ENCODE results near the gene FKBP5. TPM values are rescaled to one million over a fixed set of nuclear protein-coding genes. Genes with fewer than 3 reads are reported as not detected.

The FKBP5 gene
- total RNA-seq, 3 donors from 2014 or later (not counting 1 experiment from before 2014, with no cell fraction given) = 15.5 to 30.2 (median 27.3) TPM

GRCh38 chr6:35589201-35589739 lies 99.4 kb downstream of the FKBP5 start:
- Histone ChIP-seq H3K4me1 (ENCODE audit: control insufficient read depth, insufficient read depth, low read length) (no peaks in the 10 kb centered on the region), H3K27ac (ENCODE audit: low read length) (no peak overlapping the region), H3K9me3 (ENCODE audit: control insufficient read depth, insufficient read depth, low read length) (no peaks in the 10 kb centered on the region), H3K27me3 (ENCODE audit: control insufficient read depth, insufficient read depth, low read length) (no peaks in the 10 kb centered on the region), H3K36me3 (ENCODE audit: control insufficient read depth, insufficient read depth, low read length) (peaks cover 5% of the 10 kb centered on the region), H3K4me3 (ENCODE audit: low read length) (no peak overlapping the region)
- Mint-ChIP-seq H3K27ac (no peak overlapping the region), H3K4me1 (peaks cover 0 to 10% of the 10 kb centered on the region in 2 donors), H3K9me3 (no peaks in the 10 kb centered on the region), H3K4me3 (no peak overlapping the region), H3K36me3 (peaks cover 12% of the 10 kb centered on the region), H3K27me3 (ENCODE audit: low read depth in 2 of 2) (no peaks in the 10 kb centered on the region)
- intact Hi-C loops (cut with micrococcal nuclease) = no loop called here
- DNase-seq = no peak
- TF ChIP-seq CTCF (IDR thresholded peaks at IDR 0.05) = no peak
- WGBS (ENCODE audit: insufficient coverage) = 96% methylated on average over 8 of the region's 8 CpGs
- no peak for ATAC-seq

DNA sequence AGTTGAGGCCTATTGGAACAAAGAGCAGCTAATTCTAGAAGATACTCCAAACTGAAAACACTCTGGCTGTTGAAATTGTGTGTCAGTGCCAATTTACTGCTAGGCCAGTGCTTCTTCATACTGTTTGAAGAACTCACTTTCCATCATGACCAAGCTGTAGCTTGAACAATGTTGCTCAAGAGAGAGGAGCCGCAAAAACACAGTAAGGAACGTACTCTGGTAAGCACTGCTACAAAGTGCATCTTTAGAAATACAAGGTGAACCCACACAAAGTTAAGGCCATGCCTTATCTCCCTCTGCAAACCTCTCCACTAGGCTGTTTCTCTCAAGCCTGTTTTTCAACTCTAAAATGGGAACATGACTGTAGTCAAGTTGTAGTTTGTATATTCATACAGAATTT lies 101.5 kb downstream of the FKBP5 start:
- no peaks in the 10 kb centered on the region for H3K9me3 Mint-ChIP-seq
- H3K9me3 ChIP-seq (ENCODE audit: control insufficient read depth, insufficient read depth, low read length) = no peaks in the 10 kb centered on the region
- H3K36me3 ChIP-seq (ENCODE audit: control insufficient read depth, insufficient read depth, low read length) = peaks cover 5% of the 10 kb centered on the region
- H3K27me3 ChIP-seq (ENCODE audit: control insufficient read depth, insufficient read depth, low read length) = no peaks in the 10 kb centered on the region
- no peaks in the 10 kb centered on the region for H3K27me3 Mint-ChIP-seq (ENCODE audit: low read depth in 2 of 2)
- 97% methylated on average over 2 of the region's 2 CpGs for WGBS (ENCODE audit: insufficient coverage)
- no peak for ATAC-seq
- no peak overlapping the region for H3K4me3 ChIP-seq (ENCODE audit: low read length)
- H3K27ac ChIP-seq (ENCODE audit: low read length) = no peak overlapping the region
- H3K27ac Mint-ChIP-seq = no peak overlapping the region
- peaks cover 12% of the 10 kb centered on the region for H3K36me3 Mint-ChIP-seq
- H3K4me1 Mint-ChIP-seq = peaks cover 8 to 13% of the 10 kb centered on the region in 2 donors
- no peak for DNase-seq
- H3K4me1 ChIP-seq (ENCODE audit: control insufficient read depth, insufficient read depth, low read length) = no peaks in the 10 kb centered on the region
- intact Hi-C loops (cut with micrococcal nuclease) = no loop called here
- H3K4me3 Mint-ChIP-seq = no peak overlapping the region
- TF ChIP-seq CTCF (IDR thresholded peaks at IDR 0.05) = no peak

DNA sequence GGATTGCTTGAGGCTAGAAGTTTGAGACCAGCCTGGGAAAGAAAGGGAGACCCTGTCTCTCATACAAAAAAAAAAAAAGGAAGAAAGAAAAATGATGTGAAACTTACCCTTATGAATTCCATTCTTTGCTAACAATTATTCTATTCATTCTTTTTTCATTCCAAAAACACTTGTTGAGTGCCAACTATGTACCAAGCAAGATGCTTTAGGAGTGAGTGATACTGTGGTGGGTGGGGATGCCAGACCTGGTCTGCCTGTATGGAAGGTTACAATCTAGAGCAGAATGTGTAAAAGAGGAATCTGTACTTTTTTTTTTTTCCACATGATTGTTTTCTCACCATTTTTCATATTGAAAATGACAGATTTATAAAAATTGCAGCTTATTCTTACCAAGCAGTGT lies 102.2 kb downstream of the FKBP5 start:
- no peaks in the 10 kb centered on the region for H3K27me3 ChIP-seq (ENCODE audit: control insufficient read depth, insufficient read depth, low read length)
- no peaks in the 10 kb centered on the region for H3K9me3 ChIP-seq (ENCODE audit: control insufficient read depth, insufficient read depth, low read length)
- intact Hi-C loops (cut with micrococcal nuclease) = no loop called here
- H3K36me3 ChIP-seq (ENCODE audit: control insufficient read depth, insufficient read depth, low read length) = peaks cover 5% of the 10 kb centered on the region
- Mint-ChIP-seq H3K4me1 (peaks cover 8 to 10% of the 10 kb centered on the region in 2 donors), H3K9me3 (no peaks in the 10 kb centered on the region), H3K27ac (no peak overlapping the region), H3K27me3 (ENCODE audit: low read depth in 2 of 2) (no peaks in the 10 kb centered on the region), H3K4me3 (no peak overlapping the region), H3K36me3 (peaks cover 12% of the 10 kb centered on the region)
- H3K4me1 ChIP-seq (ENCODE audit: control insufficient read depth, insufficient read depth, low read length) = no peaks in the 10 kb centered on the region
- no peak overlapping the region for H3K27ac ChIP-seq (ENCODE audit: low read length)
- H3K4me3 ChIP-seq (ENCODE audit: low read length) = no peak overlapping the region
- no peak for DNase-seq
- ATAC-seq = no peak
- no peak for TF ChIP-seq CTCF (IDR thresholded peaks at IDR 0.05)

- ATAC-seq (no peak), DNase-seq (no peak)
- H3K4me3 ChIP-seq (ENCODE audit: low read length) = no peak overlapping the region
- H3K27me3 Mint-ChIP-seq (ENCODE audit: low read depth in 2 of 2) = no peaks in the 10 kb centered on the region
- intact Hi-C loops (cut with micrococcal nuclease) = no loop called here
- H3K9me3 Mint-ChIP-seq = no peaks in the 10 kb centered on the region
- H3K4me3 Mint-ChIP-seq = no peak overlapping the region
- peaks cover 12% of the 10 kb centered on the region for H3K36me3 Mint-ChIP-seq
- peaks cover 6 to 8% of the 10 kb centered on the region in 2 donors for H3K4me1 Mint-ChIP-seq
- no peaks in the 10 kb centered on the region for H3K4me1 ChIP-seq (ENCODE audit: control insufficient read depth, insufficient read depth, low read length)
- no peak overlapping the region for H3K27ac ChIP-seq (ENCODE audit: low read length)
- no peak overlapping the region for H3K27ac Mint-ChIP-seq
- H3K27me3 ChIP-seq (ENCODE audit: control insufficient read depth, insufficient read depth, low read length) = no peaks in the 10 kb centered on the region
- peaks cover 2% of the 10 kb centered on the region for H3K36me3 ChIP-seq (ENCODE audit: control insufficient read depth, insufficient read depth, low read length)
- H3K9me3 ChIP-seq (ENCODE audit: control insufficient read depth, insufficient read depth, low read length) = no peaks in the 10 kb centered on the region
- no peak for TF ChIP-seq CTCF (IDR thresholded peaks at IDR 0.05)
These were observed 103.1 kb downstream of the FKBP5 start for GRCh38 chr6:35585658-35586057.
